Common myeloid progenitor, CD34-positive (primary cell): ENCODE results near the gene TOR4A.
"Not testable (repeated sequence)": the region's sequence is repeated elsewhere in the genome, so short reads cannot be mapped to it uniquely, and the experiment has no call there.

Experiments
- CTCF ChIA-PET: fragments of 350-600 bp; sonication (Branson Sonifier 250); formaldehyde crosslinking; loops from one replicate; lab custom pipeline; 2021; ENCODE audit warnings: antibody characterized with exemption; lab: Charles Lee
- POLR2A ChIA-PET: fragments of 350-600 bp; sonication (Branson Sonifier 250); formaldehyde crosslinking; loops from one replicate; lab custom pipeline; 2021; ENCODE audit warnings: antibody characterized with exemption; lab: Charles Lee
- DNase-seq, 3 donors: peaks; one replicate each; pipeline versions ENCODE4 v3.0.0 to v3.0.0-alpha.2; 2013
- H3K27ac ChIP-seq, 2 experiments: 1 replicate in 1 of 2; 2 replicates in 1 of 2; pipeline ENCODE4 v1.7.0; 2013; ENCODE audit warnings: inconsistent platforms in 2 of 2, low read length in 2 of 2, mild to moderate bottlenecking in 2 of 2, low read depth in 1 of 2, moderate library complexity in 1 of 2; ENCODE audit not compliant: severe bottlenecking in 2 of 2, insufficient read depth in 1 of 2, poor library complexity in 1 of 2
- H3K27me3 ChIP-seq, 5 experiments: replicated peaks in 2 of 5; 1 replicate in 3 of 5; 2 replicates in 2 of 5; pipeline versions ENCODE4 v1.6.1 to v1.7.0; 2013; ENCODE audit warnings: low read length in 4 of 5, mild to moderate bottlenecking in 2 of 5, moderate library complexity in 2 of 5, inconsistent platforms in 1 of 5; ENCODE audit not compliant: insufficient read depth in 5 of 5, control insufficient read depth in 4 of 5
- H3K36me3 ChIP-seq, 4 experiments: 1 replicate in 2 of 4; 2 replicates in 2 of 4; pipeline versions ENCODE4 v1.6.1 to v1.7.0; 2013; ENCODE audit warnings: low read length in 3 of 4, control low read depth in 1 of 4, mild to moderate bottlenecking in 1 of 4; ENCODE audit not compliant: control insufficient read depth in 4 of 4, insufficient read depth in 4 of 4
- H3K4me1 ChIP-seq, 4 experiments: 1 replicate in 3 of 4; 2 replicates in 1 of 4; pipeline versions ENCODE4 v1.6.1 to v1.7.1; 2013; ENCODE audit warnings: low read length in 3 of 4, mild to moderate bottlenecking in 3 of 4, control low read depth in 1 of 4, inconsistent platforms in 1 of 4, moderate library complexity in 1 of 4; ENCODE audit not compliant: control insufficient read depth in 4 of 4, insufficient read depth in 4 of 4; ENCODE audit errors: control extremely low read depth in 1 of 4
- H3K4me3 ChIP-seq, 7 experiments: 1 replicate in 4 of 7; 2 replicates in 3 of 7; pipeline versions ENCODE4 v1.5.1 to v1.7.0; 2013; ENCODE audit warnings: mild to moderate bottlenecking in 7 of 7, low read length in 6 of 7, moderate library complexity in 6 of 7, inconsistent platforms in 2 of 7, low read depth in 2 of 7, control low read depth in 1 of 7; ENCODE audit not compliant: insufficient read depth in 4 of 7, control insufficient read depth in 1 of 7; ENCODE audit errors: extremely low read depth in 1 of 7
- H3K9me3 ChIP-seq, 5 experiments: 1 replicate in 4 of 5; 2 replicates in 1 of 5; pipeline versions ENCODE4 v1.6.1 to v1.7.1; 2013; ENCODE audit warnings: low read length in 4 of 5, mild to moderate bottlenecking in 2 of 5, inconsistent platforms in 1 of 5, low read depth in 1 of 5, moderate library complexity in 1 of 5; ENCODE audit not compliant: control insufficient read depth in 4 of 5, insufficient read depth in 2 of 5; ENCODE audit errors: control extremely low read depth in 1 of 5
- WGBS: methylation state at CpG from one replicate; pipeline ENCODE4 v1.1.5; 2013; ENCODE audit not compliant: insufficient coverage; 5-methylcytosine and 5-hydroxymethylcytosine counted together

The TOR4A gene

DNA sequence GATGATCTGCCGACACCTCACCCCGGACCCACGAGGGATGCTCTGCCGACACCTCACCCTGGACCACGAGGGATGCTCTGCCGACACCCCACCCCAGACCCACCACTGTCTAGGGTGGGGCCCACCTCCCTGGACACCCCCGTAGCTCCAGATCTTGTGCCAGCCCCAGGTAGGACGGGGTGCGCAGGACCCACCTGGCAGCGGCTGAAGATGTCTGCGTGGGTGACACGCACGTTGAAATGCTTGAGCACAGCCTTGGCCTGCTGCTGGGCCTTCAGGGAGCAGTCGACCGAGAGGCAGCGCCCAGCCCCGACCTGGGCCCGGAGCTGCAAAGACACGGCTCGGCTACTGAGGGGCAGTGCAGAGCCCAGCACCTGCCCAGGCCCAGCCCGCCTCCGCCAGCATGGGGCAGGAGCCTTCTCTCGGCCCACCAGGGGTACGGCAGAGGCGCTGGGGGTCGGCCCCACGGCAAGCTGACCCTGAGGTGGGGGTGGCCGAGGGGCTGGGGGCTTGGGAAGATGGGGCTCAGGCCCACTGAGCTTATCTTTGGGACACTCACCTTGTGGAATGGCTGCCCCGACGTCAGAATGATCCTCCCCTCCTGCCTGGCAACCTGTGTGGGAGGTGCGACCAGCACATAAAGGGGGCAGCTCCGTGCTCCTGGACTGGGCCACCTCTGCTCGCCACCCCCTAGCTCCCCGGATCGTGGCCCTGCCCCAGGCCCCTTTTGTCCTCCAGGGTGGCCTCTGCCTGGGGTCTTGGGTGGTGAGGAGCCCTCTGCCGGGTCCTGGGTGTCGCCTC lies 46.2 kb downstream of the TOR4A start:
- Histone ChIP-seq H3K9me3 (no peaks in the 10 kb centered on the region), H3K4me3 (no peak overlapping the region), H3K36me3 (peaks cover 0 to 3% (median 0%) of the 10 kb centered on the region in 4 experiments), H3K27me3 (no peaks in the 10 kb centered on the region), H3K4me1 (peaks cover 0 to 43% (median 37%) of the 10 kb centered on the region in 4 experiments), H3K27ac (no peak overlapping the region)
- ChIA-PET POLR2A (interaction anchor here (0.6 kb wide), 1 partner anchor 367 kb away, joined by 4 read pairs; no protein-coding TSS in a partner anchor), CTCF (interaction anchor here (0.8 to 1.1 kb wide), 2 partner anchors 22 to 64 kb away, joined by 3 to 4 read pairs; partner anchors contain the start of gene NRARP)
- no peak for DNase-seq
- 97% methylated on average over 31 of the region's 37 CpGs for WGBS

DNA sequence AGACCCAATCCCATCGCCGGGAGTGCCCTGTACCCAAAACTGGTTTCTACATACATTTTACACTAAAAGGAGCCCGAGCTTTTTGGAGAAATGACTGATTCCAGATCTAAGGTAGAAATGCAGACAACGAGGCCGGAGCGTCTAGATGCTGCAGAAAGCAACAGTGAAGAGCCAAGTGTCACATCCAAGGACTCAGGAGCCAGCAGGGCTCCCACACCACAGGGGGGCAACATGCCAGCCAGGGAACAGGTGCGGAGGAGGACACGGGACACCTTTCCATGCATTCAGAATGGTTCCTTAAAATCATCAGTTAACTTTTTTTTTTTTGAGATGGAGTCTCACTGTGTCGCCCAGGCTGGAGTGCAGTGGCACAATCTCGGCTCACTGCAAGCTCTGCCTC lies 47.6 kb downstream of the TOR4A start:
- Histone ChIP-seq H3K27ac (no peak overlapping the region), H3K4me3 (no peak overlapping the region), H3K9me3 (no peaks in the 10 kb centered on the region), H3K27me3 (no peaks in the 10 kb centered on the region), H3K36me3 (peaks cover 0 to 3% (median 0%) of the 10 kb centered on the region in 4 experiments), H3K4me1 (peaks cover 0 to 36% (median 28%) of the 10 kb centered on the region in 4 experiments)
- POLR2A ChIA-PET, result no interaction called here
- CTCF ChIA-PET, result interaction anchor here (1.0 to 1.6 kb wide), 5 partner anchors 8 to 23 kb away, joined by 3 to 7 read pairs (median 4); partner anchors contain the start of gene NRARP
- WGBS, result 95% methylated on average over 10 of the region's 10 CpGs
- DNase-seq, result no peak

DNA sequence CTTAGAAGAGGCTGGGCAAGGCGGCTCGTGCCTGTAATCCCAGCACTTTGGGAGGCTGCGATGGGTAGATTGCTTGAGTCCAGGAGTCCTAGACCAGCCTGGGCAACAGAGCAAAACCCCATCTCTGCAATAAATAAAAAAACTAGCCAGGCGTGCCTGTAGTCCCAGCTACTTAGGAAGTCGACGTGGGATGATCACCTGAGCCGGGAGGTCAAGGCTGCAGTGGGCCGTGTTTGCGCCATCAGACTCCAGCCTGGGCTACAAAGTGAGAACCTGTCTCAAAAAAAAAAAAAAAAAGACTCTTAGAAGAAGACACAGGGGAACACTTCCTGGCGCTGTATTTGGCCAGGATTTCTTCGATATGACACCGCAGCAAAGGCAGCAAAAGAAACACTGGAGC lies 48.3 kb downstream of the TOR4A start:
- 98% methylated on average over 10 of the region's 12 CpGs for WGBS

DNA sequence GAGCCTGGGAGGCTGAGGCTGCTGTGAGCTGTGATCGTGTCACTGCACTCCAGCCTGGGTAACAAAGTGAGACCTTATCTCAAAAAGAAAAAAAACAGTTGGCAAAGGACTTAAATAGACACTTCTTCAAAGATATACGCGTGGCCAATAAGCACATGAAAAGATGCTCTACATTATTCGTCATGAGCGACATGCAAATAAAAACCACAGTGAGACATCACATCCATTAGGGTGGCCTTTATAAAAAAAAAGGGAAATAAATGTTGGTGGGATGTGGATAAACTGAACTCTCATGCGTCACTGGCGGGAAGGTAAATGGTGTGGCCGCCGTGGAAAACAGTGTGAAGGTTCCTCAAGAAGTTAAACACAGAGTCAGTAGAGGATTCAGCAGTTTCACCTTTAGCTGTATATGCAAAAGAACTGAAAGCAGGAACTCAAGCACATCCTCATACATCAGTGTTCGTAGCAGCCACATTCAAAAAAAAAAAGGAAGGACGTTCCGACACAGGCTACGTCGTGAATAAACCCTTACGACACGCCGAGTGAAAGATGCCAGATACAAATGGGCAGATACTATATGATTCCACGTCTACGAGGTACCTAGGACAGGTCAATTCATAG lies 49.0 kb downstream of the TOR4A start:
- peak; percentile 94 to 97 (median 96) for DNase-seq
- 6% methylated on average over 12 of the region's 19 CpGs for WGBS
- H3K4me1 ChIP-seq, result peaks cover 0 to 22% (median 14%) of the 10 kb centered on the region in 4 experiments
- no peaks in the 10 kb centered on the region for H3K9me3 ChIP-seq
- H3K4me3 ChIP-seq, result peak overlapping the region in 5 of 7 experiments; percentile 35 to 75 (median 38)
- ChIA-PET CTCF (interaction anchor here (1.3 to 1.6 kb wide), 2 partner anchors 9 to 155 kb away, joined by 3 to 4 read pairs; no protein-coding TSS in a partner anchor), POLR2A (interaction anchor here (0.7 kb wide), 1 partner anchor 17 kb away, joined by 4 read pairs; no protein-coding TSS in a partner anchor)
- H3K36me3 ChIP-seq, result peaks cover 0 to 3% (median 0%) of the 10 kb centered on the region in 4 experiments
- no peaks in the 10 kb centered on the region for H3K27me3 ChIP-seq
- H3K27ac ChIP-seq, result peak overlapping the region; percentile 11 to 76

More for the DNA sequence above, 48.3 kb downstream of the TOR4A start:
- Histone ChIP-seq H3K27me3 (no peaks in the 10 kb centered on the region), H3K4me3 (no peak overlapping the region), H3K9me3 (no peaks in the 10 kb centered on the region), H3K4me1 (peaks cover 0 to 30% (median 22%) of the 10 kb centered on the region in 4 experiments), H3K36me3 (peaks cover 0 to 3% (median 0%) of the 10 kb centered on the region in 4 experiments), H3K27ac (no peak overlapping the region)
- no peak for DNase-seq
- CTCF ChIA-PET, result interaction anchor here (1.0 to 1.6 kb wide), 4 partner anchors 9 to 156 kb away, joined by 3 to 7 read pairs (median 4); partner anchors contain the start of gene NRARP
- POLR2A ChIA-PET, result no interaction called here

DNA sequence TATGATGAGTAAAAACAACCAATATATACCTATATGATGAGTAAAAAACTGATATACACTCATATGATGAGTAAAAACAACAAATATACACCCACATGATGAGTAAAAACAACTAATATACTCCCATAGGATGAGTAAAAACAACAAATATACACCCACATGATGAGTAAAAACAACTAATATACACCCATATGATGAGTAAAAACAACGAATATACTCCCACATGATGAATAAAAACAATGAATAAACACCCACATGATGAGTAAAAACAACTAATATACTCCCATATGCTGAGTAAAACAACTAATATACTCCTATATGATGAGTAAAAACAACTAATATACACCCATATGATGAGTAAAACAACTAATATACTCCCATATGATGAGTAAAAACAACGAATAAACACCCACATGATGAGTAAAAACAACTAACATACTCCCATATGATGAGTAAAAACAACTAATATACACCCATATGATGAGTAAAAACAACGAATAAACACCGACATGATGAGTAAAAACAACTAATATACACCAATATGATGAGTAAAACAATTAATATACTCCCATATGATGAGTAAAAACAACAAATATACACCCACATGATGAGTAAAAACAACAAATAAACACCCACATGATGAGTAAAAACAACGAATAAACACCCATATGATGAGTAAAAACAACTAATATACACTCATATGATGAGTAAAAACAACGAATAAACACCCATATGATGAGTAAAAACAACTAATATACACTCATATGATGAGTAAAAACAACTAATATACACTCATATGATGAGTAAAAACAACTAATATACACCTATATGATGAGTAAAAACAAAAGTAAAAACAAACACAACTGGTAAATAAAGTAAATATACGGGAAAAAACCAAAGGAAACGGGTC lies 50.4 kb downstream of the TOR4A start:
- H3K4me3 ChIP-seq, CTCF ChIA-PET, H3K27me3 ChIP-seq, H3K9me3 ChIP-seq, DNase-seq, H3K27ac ChIP-seq, POLR2A ChIA-PET, H3K36me3 ChIP-seq: not testable (repeated sequence)
- WGBS, result 86% methylated on average over 3 of the region's 8 CpGs
- H3K4me1 ChIP-seq, result peaks cover 0 to 15% (median 8%) of the 10 kb centered on the region in 4 experiments

DNA sequence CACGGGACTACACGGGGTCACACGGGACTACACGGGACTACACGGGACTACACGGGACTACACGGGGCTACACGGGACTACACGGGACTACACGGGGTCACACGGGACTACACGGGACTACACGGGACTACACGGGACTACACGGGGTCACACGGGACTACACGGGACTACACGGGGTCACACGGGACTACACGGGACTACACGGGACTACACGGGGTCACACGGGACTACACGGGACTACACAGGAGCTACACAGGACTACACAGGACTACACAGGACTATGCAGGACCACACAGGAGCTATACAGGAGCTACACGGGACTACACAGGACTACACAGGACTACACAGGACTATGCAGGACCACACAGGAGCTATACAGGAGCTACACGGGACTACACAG lies 52.1 kb downstream of the TOR4A start:
- CTCF ChIA-PET, result interaction anchor here (0.5 to 1.7 kb wide), 2 partner anchors 27 to 35 kb away, joined by 3 to 4 read pairs; partner anchors contain the start of gene NRARP
- 100% methylated on average over 1 of the region's 26 CpGs for WGBS
- DNase-seq, H3K27me3 ChIP-seq, H3K27ac ChIP-seq, H3K36me3 ChIP-seq, H3K4me3 ChIP-seq, H3K9me3 ChIP-seq: not testable (repeated sequence)
- POLR2A ChIA-PET, result interaction anchor here (0.8 kb wide), 1 partner anchor 89 kb away, joined by 3 read pairs; the partner anchor contains the start of gene TUBB4B
- peaks cover 0 to 15% (median 8%) of the 10 kb centered on the region in 4 experiments for H3K4me1 ChIP-seq
